Peyer's patch (tissue), 4 donors: ENCODE data around the gene PTPRS. TPM values are rescaled to one million over a fixed set of nuclear protein-coding genes. Genes with fewer than 3 reads are reported as not detected.

Source experiments
- DNase-seq, 3 donors: peaks; one replicate each; pipeline ENCODE4 v3.0.0-alpha.2; 2017 to 2019
- H3K27ac ChIP-seq, 4 donors: fragments of 200-600 bp; sonication (generic); one replicate each; pipeline ENCODE4 v1.5.1; 2016 to 2019
- H3K27me3 ChIP-seq, 2 donors: fragments of 200-600 bp; sonication (generic); one replicate each; pipeline ENCODE4 v1.5.1; 2019
- H3K36me3 ChIP-seq, 3 donors: fragments of 200-600 bp; sonication (generic); one replicate each; pipeline ENCODE4 v1.5.1; 2016 to 2019
- H3K4me1 ChIP-seq, 4 donors: fragments of 200-600 bp; sonication (generic); one replicate each; pipeline ENCODE4 v1.5.1; 2016 to 2019
- H3K4me3 ChIP-seq, 4 donors: fragments of 200-600 bp; sonication (generic); 1 replicate in 3 of 4; 2 replicates in 1 of 4; pipeline ENCODE4 v1.5.1; 2016 to 2019; ENCODE audit warnings: mild to moderate bottlenecking in 1 of 4
- H3K9me3 ChIP-seq, 4 donors: fragments of 200-600 bp; sonication (generic); one replicate each; pipeline ENCODE4 v1.5.1; 2016 to 2019; ENCODE audit warnings: mild to moderate bottlenecking in 1 of 4
- POLR2A ChIP-seq, 2 donors: fragments of 450-650 bp; IDR thresholded peaks; one replicate each; pipeline ENCODE4 v1.5.1; 2017; ENCODE audit warnings: antibody characterized with exemption in 2 of 2, mild to moderate bottlenecking in 2 of 2, moderate library complexity in 2 of 2
- total RNA-seq, 4 donors: library from RNA; depleted of rRNA; stranded (reverse); fragments of >200 nt; gene quantifications; one replicate each; pipeline ENCODE4 v1.1.0, GENCODE V29; 2016
- TF ChIP-seq, protein P1 (sequence below), 6 experiments: fragments of 450-650 bp in 4 of 6; fragments of 200-600 bp in 2 of 6; sonication (generic) in 1 of 6; IDR thresholded peaks; one replicate each; pipeline ENCODE4 v1.5.1; 2017 to 2019; ENCODE audit warnings: antibody characterized with exemption in 6 of 6, mild to moderate bottlenecking in 3 of 6, moderate library complexity in 1 of 6

The PTPRS gene
- total RNA-seq, 4 donors from 2014 or later = 14.2 to 85.8 (median 24.7) TPM

DNA sequence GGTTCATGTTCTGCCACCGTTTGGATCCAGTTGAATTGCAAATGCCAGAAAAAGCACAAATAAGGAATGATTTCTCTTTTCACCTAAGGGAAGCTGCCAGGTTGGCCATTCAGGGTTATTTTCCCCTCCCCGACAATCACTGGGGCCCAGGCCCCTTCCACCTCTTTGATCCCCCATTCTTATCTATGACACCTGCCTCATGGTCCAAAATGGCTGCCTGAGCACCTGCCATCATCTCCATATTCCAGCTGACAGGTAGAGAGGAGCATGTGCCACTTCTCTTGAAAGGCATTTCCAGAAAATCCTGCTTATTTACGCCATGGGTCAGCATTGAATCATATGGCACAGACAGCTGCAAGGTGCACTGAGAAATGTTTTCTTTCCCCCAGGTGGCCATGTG lies 15.7 kb downstream of the PTPRS start:
- H3K4me1 ChIP-seq = no peaks in the 10 kb centered on the region
- H3K27me3 ChIP-seq = no peaks in the 10 kb centered on the region
- DNase-seq = no peak
- H3K36me3 ChIP-seq = no peaks in the 10 kb centered on the region
- TF ChIP-seq, protein P1, sequence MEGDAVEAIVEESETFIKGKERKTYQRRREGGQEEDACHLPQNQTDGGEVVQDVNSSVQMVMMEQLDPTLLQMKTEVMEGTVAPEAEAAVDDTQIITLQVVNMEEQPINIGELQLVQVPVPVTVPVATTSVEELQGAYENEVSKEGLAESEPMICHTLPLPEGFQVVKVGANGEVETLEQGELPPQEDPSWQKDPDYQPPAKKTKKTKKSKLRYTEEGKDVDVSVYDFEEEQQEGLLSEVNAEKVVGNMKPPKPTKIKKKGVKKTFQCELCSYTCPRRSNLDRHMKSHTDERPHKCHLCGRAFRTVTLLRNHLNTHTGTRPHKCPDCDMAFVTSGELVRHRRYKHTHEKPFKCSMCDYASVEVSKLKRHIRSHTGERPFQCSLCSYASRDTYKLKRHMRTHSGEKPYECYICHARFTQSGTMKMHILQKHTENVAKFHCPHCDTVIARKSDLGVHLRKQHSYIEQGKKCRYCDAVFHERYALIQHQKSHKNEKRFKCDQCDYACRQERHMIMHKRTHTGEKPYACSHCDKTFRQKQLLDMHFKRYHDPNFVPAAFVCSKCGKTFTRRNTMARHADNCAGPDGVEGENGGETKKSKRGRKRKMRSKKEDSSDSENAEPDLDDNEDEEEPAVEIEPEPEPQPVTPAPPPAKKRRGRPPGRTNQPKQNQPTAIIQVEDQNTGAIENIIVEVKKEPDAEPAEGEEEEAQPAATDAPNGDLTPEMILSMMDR (IDR thresholded peaks at IDR 0.05) = no peak
- no peak for TF ChIP-seq POLR2A (IDR thresholded peaks at IDR 0.05)
- H3K9me3 ChIP-seq = peaks cover 0 to 6% (median 0%) of the 10 kb centered on the region in 4 donors
- H3K27ac ChIP-seq = no peak overlapping the region
- no peak overlapping the region for H3K4me3 ChIP-seq

DNA sequence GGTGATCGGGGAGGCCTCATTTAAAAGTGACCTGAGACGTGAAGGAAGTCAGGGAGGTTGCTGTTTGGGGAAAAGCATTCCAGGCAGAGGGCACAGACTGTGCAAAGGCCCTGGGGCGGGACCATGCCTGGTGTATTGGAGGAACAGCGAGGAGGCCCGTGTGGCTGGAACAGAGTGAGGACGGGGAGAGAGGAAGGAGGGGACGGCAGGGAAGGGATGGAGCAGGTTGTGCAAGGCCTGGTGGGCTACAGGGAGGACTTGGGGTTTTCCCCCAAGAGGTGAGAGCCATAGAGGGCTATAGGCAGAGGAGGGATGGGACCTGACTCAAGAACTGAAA lies 17.2 kb downstream of the PTPRS start:
- no peak for DNase-seq
- no peak overlapping the region for H3K27ac ChIP-seq
- H3K9me3 ChIP-seq = peaks cover 0 to 6% (median 0%) of the 10 kb centered on the region in 4 donors
- TF ChIP-seq, protein P1 (IDR thresholded peaks at IDR 0.05) = no peak
- no peak for TF ChIP-seq POLR2A (IDR thresholded peaks at IDR 0.05)
- H3K4me3 ChIP-seq = no peak overlapping the region
- no peaks in the 10 kb centered on the region for H3K27me3 ChIP-seq
- no peaks in the 10 kb centered on the region for H3K4me1 ChIP-seq
- no peaks in the 10 kb centered on the region for H3K36me3 ChIP-seq

DNA sequence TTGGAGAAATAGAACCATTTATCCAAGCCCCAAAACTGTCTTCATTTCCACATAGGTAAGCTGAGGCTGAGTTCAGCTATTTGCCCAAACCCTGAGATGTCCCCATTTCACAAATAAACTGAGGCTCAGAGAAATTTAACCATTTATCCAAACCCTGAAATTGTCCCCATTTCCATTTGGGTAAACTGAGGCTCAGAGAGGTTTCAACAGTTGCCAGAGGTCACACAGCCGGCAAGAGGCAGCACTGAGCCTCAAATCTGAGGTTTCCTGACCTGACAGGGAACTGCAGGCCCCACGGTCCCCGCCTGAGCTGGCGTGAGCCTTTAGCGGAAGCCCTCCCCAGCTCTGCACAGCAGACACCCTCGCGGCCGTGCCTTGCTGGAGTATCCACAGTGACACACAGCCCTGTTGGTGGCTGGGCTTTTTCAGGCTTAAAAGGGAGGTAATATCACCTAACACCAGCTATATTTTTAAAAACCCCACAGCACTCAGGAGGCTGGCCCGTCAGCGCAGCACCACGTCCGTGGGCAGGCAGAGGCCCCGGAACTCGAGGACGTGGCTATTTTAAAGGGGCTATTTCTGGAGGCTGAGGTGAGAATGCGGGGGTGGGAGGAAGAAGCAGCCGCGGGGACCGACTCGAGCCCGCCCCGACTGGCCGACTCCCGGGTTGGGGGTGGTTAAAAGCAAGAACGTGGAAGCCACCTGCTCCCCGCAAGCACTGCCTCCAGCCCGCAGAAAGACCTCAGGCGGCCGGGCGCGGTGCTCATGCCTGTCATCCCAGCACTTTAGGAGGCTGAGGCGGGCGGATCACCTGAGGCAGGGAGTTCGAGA lies 18.5 kb downstream of the PTPRS start:
- peak overlapping the region in 1 of 4 donors; percentile 42 for H3K27ac ChIP-seq
- no peaks in the 10 kb centered on the region for H3K27me3 ChIP-seq
- no peaks in the 10 kb centered on the region for H3K36me3 ChIP-seq
- H3K9me3 ChIP-seq = peaks cover 0 to 6% (median 0%) of the 10 kb centered on the region in 4 donors
- H3K4me3 ChIP-seq = peak overlapping the region in 1 of 4 donors; percentile 15
- peak in 2 of 3 donors; percentile 22 to 65 for DNase-seq
- no peak for TF ChIP-seq POLR2A (IDR thresholded peaks at IDR 0.05)
- TF ChIP-seq, protein P1 (IDR thresholded peaks at IDR 0.05) = no peak
- no peaks in the 10 kb centered on the region for H3K4me1 ChIP-seq

DNA sequence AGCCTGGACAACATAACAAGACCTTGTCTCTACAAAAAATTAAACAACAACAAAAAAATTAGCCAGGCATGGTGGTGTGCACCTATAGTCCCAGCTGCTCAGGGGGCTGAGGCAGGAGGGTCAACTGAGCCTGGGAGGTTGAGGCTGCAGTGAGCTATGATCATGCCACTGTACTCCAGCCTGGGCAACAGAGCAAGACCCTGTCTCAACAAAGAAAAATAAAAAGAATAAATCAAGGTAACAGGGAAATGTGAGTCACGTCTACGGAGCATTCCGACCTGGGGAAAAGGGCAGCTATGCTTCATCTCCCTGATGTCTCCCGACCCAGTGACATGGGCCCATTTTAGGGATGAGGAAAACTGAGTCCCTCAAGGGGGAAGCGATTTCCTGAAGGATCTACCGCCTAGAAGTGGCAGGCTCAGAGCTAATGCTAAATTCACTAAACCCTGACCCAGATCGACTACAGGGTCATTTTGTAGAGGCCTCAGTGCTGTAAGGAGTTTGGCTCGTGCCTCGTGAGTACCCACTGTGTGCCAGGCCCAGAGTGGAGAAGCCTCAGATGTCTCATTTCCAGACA lies 19.5 kb downstream of the PTPRS start:
- no peaks in the 10 kb centered on the region for H3K36me3 ChIP-seq
- H3K27ac ChIP-seq = no peak overlapping the region
- no peak for DNase-seq
- H3K27me3 ChIP-seq = no peaks in the 10 kb centered on the region
- no peaks in the 10 kb centered on the region for H3K4me1 ChIP-seq
- H3K9me3 ChIP-seq = peaks cover 0 to 6% (median 0%) of the 10 kb centered on the region in 4 donors
- TF ChIP-seq, protein P1 (IDR thresholded peaks at IDR 0.05) = no peak
- TF ChIP-seq POLR2A (IDR thresholded peaks at IDR 0.05) = no peak
- H3K4me3 ChIP-seq = no peak overlapping the region

DNA sequence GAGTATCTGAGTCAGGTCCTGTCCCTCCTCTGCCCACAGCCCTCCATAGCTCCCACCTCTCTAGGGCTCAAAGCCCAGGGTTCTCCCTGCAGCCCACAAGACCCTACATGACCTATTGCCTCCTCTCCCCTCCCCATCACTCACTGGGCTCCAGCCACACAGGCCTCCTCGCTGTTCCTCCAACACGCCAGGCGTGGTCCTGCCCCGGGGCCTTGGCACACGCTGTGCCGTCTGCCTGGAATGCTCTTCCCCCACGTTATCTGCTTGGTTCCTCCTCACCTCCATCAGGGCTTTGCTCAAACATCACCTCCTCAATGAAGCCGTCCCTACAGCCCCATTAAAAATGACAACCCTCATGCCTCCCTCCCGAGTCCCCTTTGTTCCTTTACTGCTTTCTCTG lies 21.1 kb downstream of the PTPRS start:
- H3K27me3 ChIP-seq = no peaks in the 10 kb centered on the region
- H3K4me1 ChIP-seq = no peaks in the 10 kb centered on the region
- no peak overlapping the region for H3K4me3 ChIP-seq
- H3K27ac ChIP-seq = no peak overlapping the region
- no peak for DNase-seq
- TF ChIP-seq, protein P1 (IDR thresholded peaks at IDR 0.05) = no peak
- TF ChIP-seq POLR2A (IDR thresholded peaks at IDR 0.05) = no peak
- no peaks in the 10 kb centered on the region for H3K36me3 ChIP-seq
- H3K9me3 ChIP-seq = peaks cover 0 to under 1% (median 0%) of the 10 kb centered on the region in 4 donors
